CD14-positive monocyte (primary cell): ENCODE results near the gene NFU1. TPM values are rescaled to one million over a fixed set of nuclear protein-coding genes. Genes with fewer than 3 reads are reported as not detected.
A peak's percentile ranks its signal among the peaks of the same experiment; 100 is the strongest.

Source experiments
- DNase-seq, 3 donors: peaks; one replicate each; pipeline ENCODE4 v3.0.0-alpha.2; 2011 to 2022
- H2AFZ ChIP-seq: 2 replicates; pipeline ENCODE4 v1.6.0; 2012; ENCODE audit warnings: mild to moderate bottlenecking, low read depth, low read length, inconsistent platforms; ENCODE audit not compliant: insufficient read depth, poor library complexity, severe bottlenecking
- H3K27ac ChIP-seq, 2 donors: 1 replicate in 1 of 2; 2 replicates in 1 of 2; pipeline ENCODE4 v1.5.1; 2012 to 2013; ENCODE audit warnings: low read length in 2 of 2, control low read depth in 1 of 2, inconsistent platforms in 1 of 2, low read depth in 1 of 2, mild to moderate bottlenecking in 1 of 2
- H3K27me3 ChIP-seq, 2 donors: one replicate each; pipeline versions ENCODE4 v1.6.0 to v1.6.1; 2011 to 2013; ENCODE audit warnings: low read length in 2 of 2; ENCODE audit not compliant: control insufficient read depth in 2 of 2, insufficient read depth in 2 of 2
- H3K36me3 ChIP-seq, 2 donors: replicated peaks in 1 of 2; 1 replicate in 1 of 2; 2 replicates in 1 of 2; pipeline versions ENCODE4 v1.5.1 to v1.6.1; 2012 to 2013; ENCODE audit warnings: low read length in 2 of 2, control low read depth in 1 of 2, inconsistent platforms in 1 of 2, mild to moderate bottlenecking in 1 of 2; ENCODE audit not compliant: insufficient read depth in 2 of 2, control insufficient read depth in 1 of 2
- H3K4me1 ChIP-seq, 2 donors: 1 replicate in 1 of 2; 2 replicates in 1 of 2; pipeline versions ENCODE4 v1.5.1 to v1.6.1; 2012 to 2013; ENCODE audit warnings: low read length in 2 of 2, control low read depth in 1 of 2, inconsistent platforms in 1 of 2, mild to moderate bottlenecking in 1 of 2, moderate library complexity in 1 of 2; ENCODE audit not compliant: insufficient read depth in 2 of 2, control insufficient read depth in 1 of 2
- H3K4me2 ChIP-seq: replicated peaks from 2 replicates; pipeline ENCODE3; 2012; ENCODE audit warnings: low read length, moderate library complexity, mild to moderate bottlenecking; ENCODE audit not compliant: poor library complexity, severe bottlenecking; ENCODE audit errors: extremely low read depth
- H3K4me3 ChIP-seq, 3 experiments: fragments of 200-600 bp in 1 of 3; sonication (generic) in 1 of 3; replicated peaks in 1 of 3; 1 replicate in 2 of 3; 2 replicates in 1 of 3; pipeline ENCODE4 v1.5.1; 2011 to 2013; ENCODE audit warnings: low read length in 3 of 3, mild to moderate bottlenecking in 3 of 3, control low read depth in 2 of 3, low read depth in 2 of 3, inconsistent platforms in 1 of 3, moderate library complexity in 1 of 3
- H3K79me2 ChIP-seq: 2 replicates; pipeline ENCODE4 v1.6.0; 2012; ENCODE audit warnings: mild to moderate bottlenecking, control low read depth, inconsistent platforms, low read length, moderate library complexity; ENCODE audit not compliant: insufficient read depth
- H3K9ac ChIP-seq: 2 replicates; pipeline ENCODE4 v1.6.0; 2017; ENCODE audit warnings: low read length, mild to moderate bottlenecking; ENCODE audit not compliant: insufficient read depth, poor library complexity, severe bottlenecking
- H3K9me3 ChIP-seq, 2 donors: replicated peaks in 1 of 2; 1 replicate in 1 of 2; 2 replicates in 1 of 2; pipeline versions ENCODE4 v1.5.1 to v1.6.1; 2012 to 2013; ENCODE audit warnings: low read length in 2 of 2, control low read depth in 1 of 2; ENCODE audit not compliant: control insufficient read depth in 1 of 2, insufficient read depth in 1 of 2
- H4K20me1 ChIP-seq: 2 replicates; pipeline ENCODE4 v1.6.0; 2012; ENCODE audit warnings: mild to moderate bottlenecking, low read length, control low read depth, moderate library complexity; ENCODE audit not compliant: insufficient read depth
- H3K27ac Mint-ChIP-seq, 7 donors: one replicate each; pipeline ENCODE4 v1.8.0; 2020; ENCODE audit warnings: mild to moderate bottlenecking in 7 of 7, mixed read lengths in 7 of 7, moderate library complexity in 6 of 7, inconsistent platforms in 2 of 7
- H3K27me3 Mint-ChIP-seq, 3 donors: one replicate each; pipeline ENCODE4 v1.8.0; 2021 to 2022; ENCODE audit warnings: low read depth in 3 of 3, mild to moderate bottlenecking in 3 of 3, mixed read lengths in 3 of 3, moderate library complexity in 3 of 3, inconsistent platforms in 1 of 3
- H3K36me3 Mint-ChIP-seq, 2 donors: one replicate each; pipeline ENCODE4 v1.8.0; 2020; ENCODE audit warnings: mixed read lengths in 2 of 2, inconsistent platforms in 1 of 2, mild to moderate bottlenecking in 1 of 2
- H3K4me1 Mint-ChIP-seq: one replicate; pipeline ENCODE4 v1.8.0; 2020; ENCODE audit warnings: mild to moderate bottlenecking, mixed read lengths
- H3K4me3 Mint-ChIP-seq, 2 donors: one replicate each; pipeline ENCODE4 v1.8.0; 2020; ENCODE audit warnings: mild to moderate bottlenecking in 2 of 2, mixed read lengths in 2 of 2, moderate library complexity in 1 of 2
- H3K9me3 Mint-ChIP-seq, 7 donors: one replicate each; pipeline ENCODE4 v1.8.0; 2020 to 2022; ENCODE audit warnings: mixed read lengths in 7 of 7, mild to moderate bottlenecking in 6 of 7, moderate library complexity in 6 of 7, inconsistent platforms in 2 of 7
- WGBS: methylation state at CpG from one replicate; pipeline ENCODE4 v1.1.5; 2013; ENCODE audit warnings: missing lambda C conversion rate; ENCODE audit not compliant: insufficient coverage; 5-methylcytosine and 5-hydroxymethylcytosine counted together
- intact Hi-C, 2 donors: fragments of 100-400 bp; cut with micrococcal nuclease; formaldehyde crosslinking; loops; one replicate each; pipeline versions ENCODE4 v1.15.0 to v1.15.1; 2023
- polyA plus RNA-seq, 3 donors: library from polyadenylated mRNA; depleted of rRNA in 1 of 3; unstranded in 2 of 3; stranded (reverse) in 1 of 3; fragments of 300-500 nt in 2 of 3; fragments of >200 nt in 1 of 3; fragmentation: Illumina TruSeq in 2 of 3; gene quantifications; 1 replicate in 2 of 3; 2 replicates in 1 of 3; pipeline ENCODE4 v1.2.3, GENCODE V29; 2012 to 2021
- TF ChIP-seq, protein P1 (sequence below): fragments of 200-600 bp; IDR thresholded peaks from one replicate; pipeline ENCODE4 v1.8.0; 2022; ENCODE audit warnings: antibody characterized with exemption, mild to moderate bottlenecking

NFU1 gene
- polyA plus RNA-seq, 3 donors, result 10.5 to 56.1 (median 43.0) TPM

DNA sequence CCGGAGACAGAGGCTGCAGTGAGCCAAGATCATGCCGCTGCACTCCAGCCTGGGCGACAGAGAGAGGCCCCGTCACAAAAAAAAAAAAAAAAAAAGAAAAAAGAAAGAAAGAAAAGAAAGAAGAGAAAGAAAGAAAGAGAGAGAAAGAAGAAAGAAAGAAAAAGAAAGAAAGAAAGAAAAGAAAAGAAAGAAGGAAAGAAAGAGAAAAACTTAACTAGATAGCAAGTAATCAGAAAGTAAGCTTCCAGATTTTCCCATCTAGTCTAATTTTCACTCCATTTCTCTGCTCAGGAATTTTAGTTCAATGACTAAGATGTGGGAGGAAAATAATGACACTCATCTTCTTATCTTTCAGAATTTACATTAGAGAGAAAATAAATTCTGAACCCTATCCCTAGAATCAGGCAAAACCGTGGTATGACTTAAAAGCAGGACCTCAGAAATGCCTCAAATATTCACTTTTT lies 52.6 kb downstream of the NFU1 start:
- no peaks in the 10 kb centered on the region for H3K9me3 ChIP-seq
- no CpG with 5 or more reads among the region's 5 CpGs for WGBS
- H3K27ac ChIP-seq, result no peak overlapping the region
- no peak overlapping the region for H3K4me3 Mint-ChIP-seq
- H4K20me1 ChIP-seq, result peaks cover 23% of the 10 kb centered on the region
- H3K27me3 Mint-ChIP-seq, result peaks cover 0 to 2% (median 0%) of the 10 kb centered on the region in 3 donors
- peaks cover 59% of the 10 kb centered on the region for H3K4me1 Mint-ChIP-seq
- H3K4me1 ChIP-seq, result peaks cover 26 to 31% of the 10 kb centered on the region in 2 donors
- TF ChIP-seq, protein P1, sequence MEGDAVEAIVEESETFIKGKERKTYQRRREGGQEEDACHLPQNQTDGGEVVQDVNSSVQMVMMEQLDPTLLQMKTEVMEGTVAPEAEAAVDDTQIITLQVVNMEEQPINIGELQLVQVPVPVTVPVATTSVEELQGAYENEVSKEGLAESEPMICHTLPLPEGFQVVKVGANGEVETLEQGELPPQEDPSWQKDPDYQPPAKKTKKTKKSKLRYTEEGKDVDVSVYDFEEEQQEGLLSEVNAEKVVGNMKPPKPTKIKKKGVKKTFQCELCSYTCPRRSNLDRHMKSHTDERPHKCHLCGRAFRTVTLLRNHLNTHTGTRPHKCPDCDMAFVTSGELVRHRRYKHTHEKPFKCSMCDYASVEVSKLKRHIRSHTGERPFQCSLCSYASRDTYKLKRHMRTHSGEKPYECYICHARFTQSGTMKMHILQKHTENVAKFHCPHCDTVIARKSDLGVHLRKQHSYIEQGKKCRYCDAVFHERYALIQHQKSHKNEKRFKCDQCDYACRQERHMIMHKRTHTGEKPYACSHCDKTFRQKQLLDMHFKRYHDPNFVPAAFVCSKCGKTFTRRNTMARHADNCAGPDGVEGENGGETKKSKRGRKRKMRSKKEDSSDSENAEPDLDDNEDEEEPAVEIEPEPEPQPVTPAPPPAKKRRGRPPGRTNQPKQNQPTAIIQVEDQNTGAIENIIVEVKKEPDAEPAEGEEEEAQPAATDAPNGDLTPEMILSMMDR, result no peak
- peaks cover 74% of the 10 kb centered on the region for H3K79me2 ChIP-seq
- H3K4me3 ChIP-seq, result no peak overlapping the region
- DNase-seq, result no peak
- H3K4me2 ChIP-seq, result no peak overlapping the region
- H3K9me3 Mint-ChIP-seq, result no peaks in the 10 kb centered on the region
- intact Hi-C loops, result loop anchor here (5.0 to 10.0 kb wide), 3 partner anchors 53 to 918 kb away; partner anchors contain the start of genes NFU1 (in 2 of the 2) and FAM136A (in 1 of the 2)
- H3K9ac ChIP-seq, result no peak overlapping the region
- H2AFZ ChIP-seq, result no peak overlapping the region
- H3K36me3 Mint-ChIP-seq, result peaks cover 5 to 8% of the 10 kb centered on the region in 2 donors
- peak overlapping the region in 1 of 7 donors; percentile 40 for H3K27ac Mint-ChIP-seq
- no peaks in the 10 kb centered on the region for H3K27me3 ChIP-seq
- no peaks in the 10 kb centered on the region for H3K36me3 ChIP-seq

DNA sequence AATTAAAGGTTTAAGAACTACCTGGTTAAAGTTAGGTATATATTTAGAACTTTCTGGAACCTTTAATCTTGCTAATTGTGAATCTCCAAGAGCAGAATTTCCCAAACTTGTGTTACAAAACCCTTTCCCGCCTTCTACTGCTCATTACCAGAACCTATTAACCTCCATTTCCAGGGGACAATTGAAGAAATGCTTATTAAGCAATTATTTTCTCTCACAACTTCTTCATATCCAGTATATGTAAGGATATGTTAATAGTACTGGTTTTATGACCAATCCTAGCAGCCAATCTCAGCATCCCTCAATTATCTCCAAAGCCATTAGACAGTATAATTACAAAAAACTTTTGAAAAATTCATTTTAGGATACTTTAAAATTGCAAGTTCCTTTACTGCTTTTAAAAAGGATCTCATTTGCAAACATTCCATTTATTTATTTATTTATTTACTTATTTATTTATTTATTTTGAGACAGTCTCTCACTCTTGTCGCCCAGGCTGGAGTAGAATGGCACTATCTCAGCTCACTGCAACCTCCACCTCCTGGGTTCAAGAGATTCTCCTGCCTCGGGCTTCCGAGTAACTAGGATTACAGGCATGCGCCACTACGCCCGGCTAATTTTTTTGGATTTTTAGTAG lies 53.9 kb downstream of the NFU1 start:
- H3K27ac ChIP-seq, result peak overlapping the region in 1 of 2 donors; percentile 36
- no peak overlapping the region for H3K9ac ChIP-seq
- H3K4me3 ChIP-seq, result no peak overlapping the region
- TF ChIP-seq, protein P1, result no peak
- peak overlapping the region in 1 of 7 donors; percentile 5 for H3K27ac Mint-ChIP-seq
- no peak overlapping the region for H2AFZ ChIP-seq
- H3K4me2 ChIP-seq, result no peak overlapping the region
- no peaks in the 10 kb centered on the region for H3K9me3 Mint-ChIP-seq
- peaks cover 26 to 31% of the 10 kb centered on the region in 2 donors for H3K4me1 ChIP-seq
- H3K36me3 Mint-ChIP-seq, result peaks cover 6 to 8% of the 10 kb centered on the region in 2 donors
- WGBS, result 100% methylated on average over 1 of the region's 7 CpGs
- H3K4me3 Mint-ChIP-seq, result no peak overlapping the region
- H3K9me3 ChIP-seq, result no peaks in the 10 kb centered on the region
- H3K79me2 ChIP-seq, result peaks cover 88% of the 10 kb centered on the region
- peaks cover 26% of the 10 kb centered on the region for H4K20me1 ChIP-seq
- intact Hi-C loops, result loop anchor here in 1 of 2 donors (10.0 kb wide), 1 partner anchor 342 kb away; no protein-coding TSS in a partner anchor
- no peaks in the 10 kb centered on the region for H3K27me3 ChIP-seq
- DNase-seq, result no peak
- H3K27me3 Mint-ChIP-seq, result peaks cover 0 to 2% (median 0%) of the 10 kb centered on the region in 3 donors
- H3K36me3 ChIP-seq, result no peaks in the 10 kb centered on the region
- peaks cover 59% of the 10 kb centered on the region for H3K4me1 Mint-ChIP-seq
